PC-3 (cell line): Measurements from ENCODE around the gene TSPAN17. TPM values are rescaled to one million over a fixed set of nuclear protein-coding genes. Genes with fewer than 3 reads are reported as not detected.

Source experiments
- ATAC-seq: fragments of 200-7000 bp; cut with Tn5 transposase; 2 replicates; pipeline ENCODE4 v1.9.1; 2020; ENCODE audit warnings: mild to moderate bottlenecking, moderate library complexity
- BruUV-seq: library from RNA; stranded (reverse); fragments of 400-500 nt; replicated peaks from 2 replicates; lab custom pipeline; 2021; lab: Mats Ljungman, UMichigan
- CTCF ChIA-PET: fragments of 300-600 bp; sonication (Branson Sonifier 250); formaldehyde crosslinking; loops from one replicate; lab custom pipeline; 2022; ENCODE audit warnings: antibody characterized with exemption; lab: Charles Lee
- POLR2A ChIA-PET: fragments of 300-600 bp; sonication (Branson Sonifier 250); formaldehyde crosslinking; loops from one replicate; lab custom pipeline; 2022; ENCODE audit warnings: antibody characterized with exemption; ENCODE audit not compliant: unreplicated experiment; lab: Charles Lee
- DNase-seq: peaks from one replicate; pipeline ENCODE4 v3.0.0-alpha.2; 2015
- H2AFZ ChIP-seq: fragments of 300-600 bp; sonication (generic); 2 replicates; pipeline ENCODE4 v1.6.0; 2016; ENCODE audit warnings: antibody characterized with exemption, low read length
- H3F3A ChIP-seq: fragments of 300-600 bp; sonication (generic); one replicate; pipeline ENCODE4 v1.6.0; 2017; ENCODE audit warnings: antibody characterized with exemption, low read length, control low read depth, mild to moderate bottlenecking; ENCODE audit not compliant: unreplicated experiment
- H3K27ac ChIP-seq: fragments of 300-600 bp; sonication (generic); 2 replicates; pipeline ENCODE4 v1.5.1; 2016; ENCODE audit warnings: mild to moderate bottlenecking, low read length
- H3K27me3 ChIP-seq: fragments of 300-600 bp; sonication (generic); 2 replicates; pipeline ENCODE4 v1.6.1; 2016; ENCODE audit warnings: low read length, mixed read lengths
- H3K36me3 ChIP-seq: fragments of 300-600 bp; sonication (generic); 2 replicates; pipeline ENCODE4 v1.6.1; 2016; ENCODE audit warnings: low read depth, mixed run types, low read length, mixed read lengths
- H3K4me1 ChIP-seq: fragments of 300-600 bp; sonication (generic); 2 replicates; pipeline ENCODE4 v1.5.1; 2016; ENCODE audit warnings: low read length; ENCODE audit not compliant: insufficient read depth
- H3K4me2 ChIP-seq: fragments of 300-600 bp; sonication (generic); 2 replicates; pipeline ENCODE4 v1.6.0; 2016; ENCODE audit warnings: low read length
- H3K4me3 ChIP-seq: fragments of 300-600 bp; sonication (generic); 2 replicates; pipeline ENCODE4 v1.5.1; 2016; ENCODE audit warnings: mild to moderate bottlenecking, low read length, mixed read lengths
- H3K79me2 ChIP-seq: fragments of 300-600 bp; sonication (generic); 2 replicates; pipeline ENCODE4 v1.6.1; 2017; ENCODE audit warnings: low read length, mixed read lengths
- H3K9ac ChIP-seq: fragments of 300-600 bp; sonication (generic); 2 replicates; pipeline ENCODE4 v1.6.0; 2016; ENCODE audit warnings: mild to moderate bottlenecking, low read length
- H3K9me2 ChIP-seq: fragments of 300-600 bp; sonication (generic); replicated peaks from 2 replicates; pipeline ENCODE4 v1.6.1; 2016; ENCODE audit warnings: mixed run types, low read length, mixed read lengths
- H3K9me3 ChIP-seq: fragments of 300-600 bp; sonication (generic); 2 replicates; pipeline ENCODE4 v1.6.1; 2016; ENCODE audit warnings: low read length, mixed read lengths
- H4K20me1 ChIP-seq: fragments of 300-600 bp; sonication (generic); 2 replicates; pipeline ENCODE4 v1.6.1; 2016; ENCODE audit warnings: low read length, mixed read lengths
- CTCF ChIP-seq: fragments of 300-600 bp; sonication (generic); conservative IDR thresholded peaks from 2 replicates; pipeline ENCODE4 v1.5.1; 2017; ENCODE audit warnings: antibody characterized with exemption, low read depth, mild to moderate bottlenecking, low read length
- EZH2 ChIP-seq: fragments of 300-600 bp; sonication (generic); IDR thresholded peaks from one replicate; pipeline ENCODE4 v1.6.1; 2017; ENCODE audit warnings: antibody characterized with exemption, mild to moderate bottlenecking, low read length; ENCODE audit not compliant: unreplicated experiment
- EZH2phosphoT487 ChIP-seq: fragments of 300-600 bp; sonication (generic); IDR thresholded peaks from 2 replicates; pipeline ENCODE4 v1.6.1; 2018; ENCODE audit warnings: mild to moderate bottlenecking, antibody characterized with exemption, low read length, borderline replicate concordance
- intact Hi-C: fragments of 100-400 bp; cut with micrococcal nuclease; formaldehyde crosslinking; loops from 2 replicates; pipeline ENCODE4 v1.9.0; 2023
- total RNA-seq: library from RNA; depleted of rRNA; stranded (reverse); fragments of >200 nt; gene quantifications from 2 replicates; pipeline ENCODE4 v1.2.3, GENCODE V29; 2014

The TSPAN17 gene
- total RNA-seq, 1 experiment from 2014 or later, result 47.3 TPM

DNA sequence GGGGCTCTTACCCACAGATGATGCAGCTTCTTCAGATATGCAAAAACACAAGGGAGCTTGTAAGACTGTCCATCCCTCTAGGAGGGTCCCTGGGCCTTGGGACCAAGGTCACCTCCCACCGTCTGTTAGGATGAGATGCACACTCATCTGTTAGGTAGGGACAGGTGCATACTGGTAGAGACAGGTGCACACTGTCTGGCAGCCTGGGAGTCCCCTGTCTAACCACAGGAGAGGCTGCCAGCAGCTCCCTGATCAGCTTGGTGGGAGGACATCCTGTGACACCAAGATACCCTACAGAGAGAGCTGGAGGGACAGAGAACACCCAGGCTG is 13.2 kb downstream of the TSPAN17 start:
- Histone ChIP-seq H3K4me3 (no peak overlapping the region), H4K20me1 (no peaks in the 10 kb centered on the region), H3K27ac (no peak overlapping the region), H3K9ac (no peak overlapping the region), H3K27me3 (no peaks in the 10 kb centered on the region), H3F3A (no peaks in the 10 kb centered on the region), H3K4me1 (no peaks in the 10 kb centered on the region), H2AFZ (no peak overlapping the region), H3K79me2 (no peaks in the 10 kb centered on the region), H3K4me2 (no peak overlapping the region), H3K36me3 (no peaks in the 10 kb centered on the region), H3K9me3 (no peaks in the 10 kb centered on the region), H3K9me2 (no peaks in the 10 kb centered on the region)
- ATAC-seq (peak; percentile 19), DNase-seq (no peak)
- ChIA-PET POLR2A (no interaction called here), CTCF (interaction anchor here (0.5 to 1.3 kb wide), 19 partner anchors 10 to 452 kb away, joined by 3 to 14 read pairs (median 4); partner anchors contain the start of gene TSPAN17)
- intact Hi-C loops, result loop anchor here (2.0 to 10.0 kb wide), 2 partner anchors 154 to 298 kb away; partner anchors contain the start of gene UNC5A
- no peak for TF ChIP-seq EZH2phosphoT487
- no peak for TF ChIP-seq CTCF
- no peak for TF ChIP-seq EZH2
- no TSS peak for BruUV-seq

DNA sequence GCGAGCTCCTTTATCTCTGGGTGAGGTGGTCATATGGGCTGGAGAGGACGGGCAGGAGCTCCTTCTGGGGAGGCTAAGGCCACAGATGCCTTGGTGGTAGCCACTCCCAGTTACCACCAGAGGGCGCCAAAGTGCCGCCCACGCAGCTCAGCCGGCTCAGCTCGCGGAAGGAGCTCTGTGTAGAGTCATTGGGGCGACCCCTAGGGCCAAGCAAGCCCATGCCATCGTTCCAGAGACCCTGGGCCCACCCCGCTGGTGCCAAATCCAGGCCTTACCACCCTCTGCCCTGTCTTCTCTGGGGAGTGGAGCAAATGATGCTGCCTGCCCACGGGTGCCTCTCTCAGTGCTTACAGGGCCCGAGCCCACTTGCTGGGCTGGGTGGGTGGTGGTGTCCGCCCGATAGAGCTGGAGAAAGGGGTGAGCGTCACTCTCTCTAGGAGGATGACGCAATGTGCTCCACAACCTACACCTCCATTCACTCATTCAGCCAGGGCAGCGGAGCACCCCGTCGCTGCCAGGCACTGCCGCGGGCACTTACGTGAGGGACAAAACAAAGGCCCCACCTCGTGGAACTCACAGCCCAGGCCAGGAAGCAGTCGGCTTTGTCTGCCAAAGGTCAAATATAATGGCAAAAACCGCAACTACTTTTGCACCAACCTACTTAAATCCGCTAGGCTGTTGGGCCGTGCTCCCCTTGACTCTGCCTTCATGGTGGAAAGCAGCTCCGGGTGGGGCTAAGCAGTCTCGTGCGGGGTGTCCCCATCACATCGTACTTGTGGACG is 13.8 kb downstream of the TSPAN17 start:
- Histone ChIP-seq H3K79me2 (no peaks in the 10 kb centered on the region), H3K4me3 (no peak overlapping the region), H3K27ac (no peak overlapping the region), H2AFZ (no peak overlapping the region), H3K4me1 (no peaks in the 10 kb centered on the region), H3K4me2 (peak overlapping the region; percentile 13; the same call in 1 of the 2 replicates), H4K20me1 (no peaks in the 10 kb centered on the region), H3K27me3 (no peaks in the 10 kb centered on the region), H3K9ac (no peak overlapping the region), H3K9me3 (no peaks in the 10 kb centered on the region), H3F3A (no peaks in the 10 kb centered on the region), H3K36me3 (no peaks in the 10 kb centered on the region), H3K9me2 (no peaks in the 10 kb centered on the region)
- TF ChIP-seq CTCF (peak; percentile 92), EZH2phosphoT487 (no peak)
- POLR2A ChIA-PET, result no interaction called here
- peak; percentile 82 for DNase-seq
- CTCF ChIA-PET, result interaction anchor here (0.5 to 1.3 kb wide), 21 partner anchors 9 to 451 kb away, joined by 3 to 14 read pairs (median 4); partner anchors contain the start of gene TSPAN17
- BruUV-seq, result no TSS peak
- ATAC-seq, result peak; percentile 92
- intact Hi-C loops, result loop anchor here (2.0 to 10.0 kb wide), 2 partner anchors 154 to 298 kb away; partner anchors contain the start of gene UNC5A

- H2AFZ ChIP-seq, result no peak overlapping the region
- ChIA-PET CTCF (interaction anchor here (1.3 kb wide), 1 partner anchor 8 kb away, joined by 3 read pairs; no protein-coding TSS in a partner anchor), POLR2A (no interaction called here)
- H3K9me2 ChIP-seq, result no peaks in the 10 kb centered on the region
- H3K79me2 ChIP-seq, result no peaks in the 10 kb centered on the region
- no peak overlapping the region for H3K4me2 ChIP-seq
- intact Hi-C loops, result loop anchor here (2.0 to 10.0 kb wide), 2 partner anchors 153 to 297 kb away; partner anchors contain the start of gene UNC5A
- no peak for DNase-seq
- H3K27me3 ChIP-seq, result no peaks in the 10 kb centered on the region
- no peak overlapping the region for H3K4me3 ChIP-seq
- no peaks in the 10 kb centered on the region for H3K36me3 ChIP-seq
- H3F3A ChIP-seq, result no peaks in the 10 kb centered on the region
- no peak overlapping the region for H3K9ac ChIP-seq
- H3K9me3 ChIP-seq, result no peaks in the 10 kb centered on the region
- no peaks in the 10 kb centered on the region for H4K20me1 ChIP-seq
- TF ChIP-seq EZH2, result no peak
- no peak for TF ChIP-seq CTCF
- no peak for TF ChIP-seq EZH2phosphoT487
- H3K4me1 ChIP-seq, result no peaks in the 10 kb centered on the region
- BruUV-seq, result no TSS peak
- no peak overlapping the region for H3K27ac ChIP-seq
- no peak for ATAC-seq
Measured at GRCh38 chr5:176661676-176662075, 14.4 kb downstream of the TSPAN17 start.
